Lung (tissue), 12 donors: ENCODE measurements around the gene MELTF. TPM values are rescaled to one million over a fixed set of nuclear protein-coding genes. Genes with fewer than 3 reads are reported as not detected.

ENCODE experiments used
- ATAC-seq: fragments of 200-7000 bp; cut with Tn5 transposase; one replicate; pipeline ENCODE4 v1.9.1; 2020; ENCODE audit warnings: moderate number of reproducible peaks; ENCODE audit not compliant: insufficient read depth, low FRiP score
- DNase-seq, 3 donors: peaks; one replicate each; pipeline ENCODE4 v3.0.0-alpha.2; 2013 to 2017
- H3K27ac ChIP-seq, 2 donors: one replicate each; pipeline ENCODE4 v1.5.1; 2013; ENCODE audit warnings: mild to moderate bottlenecking in 2 of 2, moderate library complexity in 2 of 2, control low read depth in 1 of 2, inconsistent platforms in 1 of 2, low read depth in 1 of 2, low read length in 1 of 2
- H3K27me3 ChIP-seq, 3 donors: one replicate each; pipeline ENCODE4 v1.5.1; 2013; ENCODE audit warnings: low read length in 2 of 3; ENCODE audit not compliant: control insufficient read depth in 3 of 3, insufficient read depth in 3 of 3
- H3K36me3 ChIP-seq, 4 donors: one replicate each; pipeline ENCODE4 v1.5.1; 2013; ENCODE audit warnings: low read length in 4 of 4, mild to moderate bottlenecking in 1 of 4, moderate library complexity in 1 of 4; ENCODE audit not compliant: control insufficient read depth in 4 of 4, insufficient read depth in 4 of 4
- H3K4me1 ChIP-seq, 5 donors: one replicate each; pipeline ENCODE4 v1.5.1; 2013; ENCODE audit warnings: low read length in 5 of 5, mild to moderate bottlenecking in 2 of 5, moderate library complexity in 1 of 5; ENCODE audit not compliant: control insufficient read depth in 5 of 5, insufficient read depth in 5 of 5
- H3K4me3 ChIP-seq: one replicate; pipeline ENCODE4 v1.5.1; 2013; ENCODE audit warnings: mild to moderate bottlenecking, control low read depth, moderate library complexity
- H3K9ac ChIP-seq, 2 donors: one replicate each; pipeline ENCODE4 v1.5.1; 2013; ENCODE audit warnings: low read length in 2 of 2, control low read depth in 1 of 2; ENCODE audit not compliant: insufficient read depth in 1 of 2
- H3K9me3 ChIP-seq, 4 donors: one replicate each; pipeline ENCODE4 v1.5.1; 2013; ENCODE audit warnings: low read length in 3 of 4, mild to moderate bottlenecking in 1 of 4, moderate library complexity in 1 of 4; ENCODE audit not compliant: control insufficient read depth in 4 of 4, insufficient read depth in 3 of 4
- WGBS, 2 donors: extraction: QIAGEN DNeasy Blood & Tissue Kit; methylation state at CpG; one replicate each; pipeline ENCODE4 v1.1.7; 2013; 5-methylcytosine and 5-hydroxymethylcytosine counted together
- polyA plus RNA-seq, 2 donors: library from polyadenylated mRNA; stranded (reverse); fragments of 200-250 nt; gene quantifications; one replicate each; pipeline ENCODE4 v1.2.1, GENCODE V29; 2013
- total RNA-seq, 2 donors: library from RNA; depleted of rRNA in 1 of 2; stranded (reverse); fragments of >200 nt in 1 of 2; gene quantifications; one replicate each; pipeline ENCODE4 v1.2.1, GENCODE V29; 2014 to 2021
- TF ChIP-seq, protein P1 (sequence below): IDR thresholded peaks from 2 replicates; pipeline ENCODE4 v1.5.1; 2012; ENCODE audit warnings: mild to moderate bottlenecking; ENCODE audit errors: control extremely low read depth, extremely low read depth
- donor health status: control.
- donor health status: control.
- donor health status: Bipolar disorder and iron deficiency.
- donor health status: healthy.
- donor health status: DM: yes; HTN: yes; CAD: no.

Gene MELTF
- total and polyA plus RNA-seq, 4 donors: 2.6 to 10.6 (median 3.9) TPM

DNA sequence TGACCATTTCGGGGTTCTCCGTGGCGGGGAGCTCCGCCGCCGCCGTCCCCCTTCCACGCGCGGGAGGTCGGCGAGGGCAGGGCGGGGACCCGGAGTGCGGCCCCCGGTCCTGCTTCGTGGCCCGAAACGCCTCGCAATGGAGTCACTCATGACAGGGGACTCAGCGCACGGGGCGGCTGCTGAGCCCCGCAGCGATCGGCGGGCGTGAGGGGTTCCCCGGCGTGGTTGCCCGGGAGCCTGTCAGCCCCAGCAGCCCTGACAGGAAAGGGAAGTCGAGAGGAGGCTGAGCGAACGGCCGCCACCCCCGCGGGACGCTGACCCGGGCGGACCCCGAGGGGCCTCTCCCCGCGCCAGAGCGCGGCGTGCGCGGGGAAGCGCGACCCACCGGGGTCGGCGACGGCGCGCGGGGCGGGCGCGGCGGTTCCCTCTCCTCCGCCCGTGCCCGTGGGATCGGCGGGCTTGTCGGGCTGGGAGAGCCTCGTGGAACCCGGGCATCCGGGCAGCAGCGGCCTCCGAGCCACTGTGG, 60.4 kb downstream of the MELTF start:
- Histone ChIP-seq H3K4me1 (peaks cover 0 to 24% (median 10%) of the 10 kb centered on the region in 5 donors), H3K4me3 (peak overlapping the region; percentile 90), H3K36me3 (peaks cover 0 to 5% (median 0%) of the 10 kb centered on the region in 4 donors), H3K9ac (no peak overlapping the region), H3K27ac (peak overlapping the region; percentile 34 to 85), H3K9me3 (peaks cover 0 to 3% (median 1%) of the 10 kb centered on the region in 4 donors), H3K27me3 (peaks cover 0 to 51% (median 48%) of the 10 kb centered on the region in 3 donors)
- WGBS, 2 donors: 0 to 1% methylated on average over 57 to 72 of the region's 72 CpGs
- DNase-seq (peak in 2 of 3 donors; percentile 6 to 15), ATAC-seq (peak; percentile 9)
- TF ChIP-seq, protein P1, sequence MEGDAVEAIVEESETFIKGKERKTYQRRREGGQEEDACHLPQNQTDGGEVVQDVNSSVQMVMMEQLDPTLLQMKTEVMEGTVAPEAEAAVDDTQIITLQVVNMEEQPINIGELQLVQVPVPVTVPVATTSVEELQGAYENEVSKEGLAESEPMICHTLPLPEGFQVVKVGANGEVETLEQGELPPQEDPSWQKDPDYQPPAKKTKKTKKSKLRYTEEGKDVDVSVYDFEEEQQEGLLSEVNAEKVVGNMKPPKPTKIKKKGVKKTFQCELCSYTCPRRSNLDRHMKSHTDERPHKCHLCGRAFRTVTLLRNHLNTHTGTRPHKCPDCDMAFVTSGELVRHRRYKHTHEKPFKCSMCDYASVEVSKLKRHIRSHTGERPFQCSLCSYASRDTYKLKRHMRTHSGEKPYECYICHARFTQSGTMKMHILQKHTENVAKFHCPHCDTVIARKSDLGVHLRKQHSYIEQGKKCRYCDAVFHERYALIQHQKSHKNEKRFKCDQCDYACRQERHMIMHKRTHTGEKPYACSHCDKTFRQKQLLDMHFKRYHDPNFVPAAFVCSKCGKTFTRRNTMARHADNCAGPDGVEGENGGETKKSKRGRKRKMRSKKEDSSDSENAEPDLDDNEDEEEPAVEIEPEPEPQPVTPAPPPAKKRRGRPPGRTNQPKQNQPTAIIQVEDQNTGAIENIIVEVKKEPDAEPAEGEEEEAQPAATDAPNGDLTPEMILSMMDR: no peak

DNA sequence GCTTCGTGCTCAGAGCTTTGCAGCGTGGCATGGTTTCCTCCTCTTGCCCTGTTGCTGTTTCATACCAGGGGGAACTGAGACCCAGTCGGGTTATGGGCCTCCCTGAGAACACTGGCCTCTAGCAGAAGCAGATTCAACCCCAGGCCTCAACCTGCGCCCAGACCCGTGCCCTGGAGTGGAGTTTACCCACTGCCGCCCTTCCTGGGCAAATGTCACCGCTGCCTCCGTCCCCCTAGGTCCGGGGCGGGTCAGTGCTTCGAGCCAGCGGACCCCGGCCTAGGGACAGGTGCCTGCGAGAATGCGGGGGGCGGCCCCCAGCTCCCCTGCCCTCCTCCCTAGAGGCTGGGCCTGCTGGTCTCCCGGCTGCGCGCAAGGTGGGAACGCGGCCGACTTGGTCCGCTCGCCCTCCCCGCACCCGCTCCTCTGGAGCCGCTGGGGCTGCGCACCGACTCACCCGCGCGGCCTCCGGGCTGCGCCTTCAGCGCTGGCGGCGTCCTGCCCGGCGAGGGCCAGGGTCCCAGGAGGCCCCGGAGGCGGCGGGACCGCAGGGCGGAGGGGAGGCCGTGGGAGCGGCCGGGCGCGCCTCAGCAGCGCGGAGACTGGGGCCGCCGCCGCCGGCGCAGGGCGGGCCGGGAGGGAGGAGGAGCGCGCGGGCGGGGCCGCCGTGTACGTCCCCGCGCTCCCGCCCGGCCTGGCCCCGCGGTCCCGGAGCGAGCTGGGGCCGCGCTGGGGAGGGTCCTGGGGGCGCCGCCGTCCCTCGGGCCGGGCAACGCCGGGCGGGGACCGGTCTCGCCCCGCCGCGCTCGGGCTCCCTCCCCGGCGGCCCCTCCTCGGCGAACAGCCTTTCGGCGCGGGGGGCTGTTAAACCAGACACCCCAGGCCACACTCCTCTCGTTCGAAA, 61.1 kb downstream of the MELTF start, which contains the start of gene PIGZ:
Gene PIGZ (minus strand): TSS at position 601 of the 901 bp plus-strand sequence. CDS start 16,802 bp downstream, outside the sequence.
- Histone ChIP-seq H3K36me3 (peaks cover 0 to 5% (median 0%) of the 10 kb centered on the region in 4 donors), H3K4me3 (peak within 1 kb of the TSS; percentile 90), H3K9me3 (peaks cover 0 to 3% (median 1%) of the 10 kb centered on the region in 4 donors), H3K27ac (peak within 1 kb of the TSS; percentile 34 to 85), H3K9ac (no peak within 1 kb of the TSS), H3K4me1 (peaks cover 0 to 24% (median 11%) of the 10 kb centered on the region in 5 donors), H3K27me3 (peaks cover 0 to 52% (median 48%) of the 10 kb centered on the region in 3 donors)
- WGBS, 2 donors: 2% methylated on average over 58 to 98 of the region's 98 CpGs
- TF ChIP-seq, protein P1: no peak
- ATAC-seq (peak; percentile 72), DNase-seq (peak in 1 of 3 donors; percentile 34)

DNA sequence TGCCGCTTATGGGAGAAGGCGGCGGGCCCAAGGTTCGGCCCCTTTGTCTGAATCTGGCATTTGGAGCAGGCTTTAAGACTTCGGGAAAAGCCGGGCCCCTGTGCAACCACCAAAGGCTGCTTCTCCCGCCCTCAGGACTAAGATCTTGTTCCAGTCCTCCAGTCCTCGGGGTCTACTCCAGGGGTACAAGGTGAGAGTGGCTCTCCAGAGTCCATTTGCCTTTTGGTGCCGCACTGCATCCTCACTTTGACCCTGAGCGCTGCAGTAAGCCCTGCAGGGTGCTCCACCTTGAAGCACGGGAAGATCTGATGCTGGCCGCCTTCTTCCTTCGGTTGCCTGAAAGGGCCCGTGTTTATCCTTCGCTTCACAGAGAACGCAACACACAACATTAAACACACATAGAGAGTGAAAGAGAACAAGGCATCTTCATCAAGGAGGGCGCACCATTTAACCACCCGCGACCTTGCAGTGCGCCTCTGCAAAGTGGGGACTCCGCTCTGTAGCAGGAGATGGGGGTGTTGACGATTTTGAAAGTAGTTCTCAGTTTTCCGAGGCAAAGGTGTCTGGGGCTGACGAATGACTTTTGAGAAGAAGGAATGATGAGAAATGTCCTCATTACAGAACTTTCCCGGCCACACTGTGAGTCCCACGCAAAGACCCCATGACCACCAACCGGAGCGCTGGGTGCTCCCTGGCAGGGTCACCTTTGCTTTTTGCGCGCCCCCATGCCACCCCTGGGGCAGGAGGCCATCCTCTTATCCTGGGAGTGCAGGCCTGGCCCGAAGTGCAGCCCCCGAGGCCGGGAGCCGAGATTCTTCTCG, 62.0 kb downstream of the MELTF start:
- ATAC-seq (no peak), DNase-seq (no peak)
- peak overlapping the region; percentile 90 for H3K4me3 ChIP-seq
- no peak overlapping the region for H3K9ac ChIP-seq
- TF ChIP-seq, protein P1: no peak
- no peak overlapping the region for H3K27ac ChIP-seq
- WGBS, 2 donors: 62 to 70% methylated on average over 35 of the region's 35 CpGs
- peaks cover 0 to 52% (median 48%) of the 10 kb centered on the region in 3 donors for H3K27me3 ChIP-seq
- H3K36me3 ChIP-seq: peaks cover 0 to 5% (median 0%) of the 10 kb centered on the region in 4 donors
- H3K4me1 ChIP-seq: peaks cover 0 to 24% (median 12%) of the 10 kb centered on the region in 5 donors
- H3K9me3 ChIP-seq: peaks cover 0 to 3% (median 1%) of the 10 kb centered on the region in 4 donors
